ENCODE data around the gene TSEN2.
"Not testable (repeated sequence)": the region's sequence is repeated elsewhere in the genome, so short reads cannot be mapped to it uniquely, and the experiment has no call there.

The TSEN2 gene

GRCh38 chr3:12452361-12453330 is 31.6 kb upstream of the TSEN2 start:
- DNase-seq (ENCODE audit: low read depth, low spot score), result no peak

GRCh38 chr3:12454076-12454815 is 30.0 kb upstream of the TSEN2 start:
- DNase-seq (ENCODE audit: low read depth, low spot score), result no peak

GRCh38 chr3:12454816-12455121 is 29.5 kb upstream of the TSEN2 start:
- DNase-seq (ENCODE audit: low read depth, low spot score), result no peak

- DNase-seq (ENCODE audit: low read depth, low spot score), result no peak
Observed at GRCh38 chr3:12455740-12456139, 28.5 kb upstream of the TSEN2 start.

GRCh38 chr3:12456441-12456840 is 27.8 kb upstream of the TSEN2 start:
- DNase-seq (ENCODE audit: low read depth, low spot score), result no peak

- not testable (repeated sequence) for DNase-seq (ENCODE audit: low read depth, low spot score)
Observed at GRCh38 chr3:12457380-12457779, 26.9 kb upstream of the TSEN2 start.

- no peak for DNase-seq (ENCODE audit: low read depth, low spot score)
Observed at GRCh38 chr3:12458901-12459300, 25.4 kb upstream of the TSEN2 start.

- DNase-seq (ENCODE audit: low read depth, low spot score), result no peak
Observed at GRCh38 chr3:12460127-12460526, 24.2 kb upstream of the TSEN2 start.

GRCh38 chr3:12461097-12461649 is 23.1 kb upstream of the TSEN2 start:
- DNase-seq (ENCODE audit: low read depth, low spot score), result no peak

- DNase-seq (ENCODE audit: low read depth, low spot score), result no peak
Observed at GRCh38 chr3:12462159-12462947, 21.9 kb upstream of the TSEN2 start.

- DNase-seq (ENCODE audit: low read depth, low spot score), result no peak
Observed at GRCh38 chr3:12463686-12464085, 20.6 kb upstream of the TSEN2 start.

- no peak for DNase-seq (ENCODE audit: low read depth, low spot score)
Observed at GRCh38 chr3:12464181-12464580, 20.1 kb upstream of the TSEN2 start.

GRCh38 chr3:12465151-12465835 is 19.0 kb upstream of the TSEN2 start:
- DNase-seq (ENCODE audit: low read depth, low spot score), result no peak

GRCh38 chr3:12465836-12466225 is 18.4 kb upstream of the TSEN2 start:
- no peak for DNase-seq (ENCODE audit: low read depth, low spot score)

GRCh38 chr3:12467746-12468145 is 16.5 kb upstream of the TSEN2 start:
- DNase-seq (ENCODE audit: low read depth, low spot score), result no peak

GRCh38 chr3:12468276-12468675 is 16.0 kb upstream of the TSEN2 start:
- DNase-seq (ENCODE audit: low read depth, low spot score), result no peak

GRCh38 chr3:12468757-12469156 is 15.5 kb upstream of the TSEN2 start:
- DNase-seq (ENCODE audit: low read depth, low spot score), result no peak

GRCh38 chr3:12469222-12469621 is 15.1 kb upstream of the TSEN2 start:
- not testable (repeated sequence) for DNase-seq (ENCODE audit: low read depth, low spot score)

GRCh38 chr3:12470111-12470510 is 14.2 kb upstream of the TSEN2 start:
- no peak for DNase-seq (ENCODE audit: low read depth, low spot score)

GRCh38 chr3:12470680-12471079 is 13.6 kb upstream of the TSEN2 start:
- DNase-seq (ENCODE audit: low read depth, low spot score), result no peak

GRCh38 chr3:12471241-12471640 is 13.0 kb upstream of the TSEN2 start:
- DNase-seq (ENCODE audit: low read depth, low spot score), result no peak

Measured in iPS DF 19.7 (cell line).